H1 (cell line): Measurements from ENCODE around the gene CHTF18. TPM values are rescaled to one million over a fixed set of nuclear protein-coding genes. Genes with fewer than 3 reads are reported as not detected.

Experiments used
- CTCF ChIA-PET: fragments of 300-600 bp; sonication (Branson Sonifier 250); formaldehyde crosslinking; loops from one replicate; lab custom pipeline; 2021; ENCODE audit not compliant: partially characterized antibody; lab: Charles Lee
- POLR2A ChIA-PET: fragments of 300-600 bp; sonication (Branson Sonifier 250); formaldehyde crosslinking; loops from one replicate; lab custom pipeline; 2021; ENCODE audit warnings: inconsistent platforms; ENCODE audit not compliant: partially characterized antibody; lab: Charles Lee
- DNase-seq, 2 experiments: peaks; one replicate each; pipeline versions ENCODE4 v3.0.0 to v3.0.0-alpha.2; 2010 to 2022; ENCODE audit warnings: low spot score in 2 of 2, low read depth in 1 of 2, mixed read lengths in 1 of 2
- FAIRE-seq: peaks from 2 replicates; lab custom pipeline; 2011; peaks lifted over from hg19 to GRCh38; lab: Jason Lieb, UNC
- H2AFZ ChIP-seq: 2 replicates; pipeline ENCODE4 v1.8.1; 2012; ENCODE audit warnings: low read length, inconsistent platforms
- H2AK5ac ChIP-seq: 2 replicates; pipeline ENCODE4 v1.6.1; 2013; ENCODE audit warnings: low read depth, low read length
- H2BK120ac ChIP-seq: replicated peaks from 2 replicates; pipeline ENCODE3; 2013; ENCODE audit warnings: low read depth, low read length, inconsistent platforms
- H2BK12ac ChIP-seq: 2 replicates; pipeline ENCODE4 v1.6.1; 2013; ENCODE audit warnings: low read depth, low read length
- H2BK15ac ChIP-seq: 2 replicates; pipeline ENCODE4 v1.6.1; 2013; ENCODE audit warnings: low read length
- H2BK20ac ChIP-seq: 2 replicates; pipeline ENCODE4 v1.6.1; 2013; ENCODE audit warnings: low read length
- H2BK5ac ChIP-seq: 2 replicates; pipeline ENCODE4 v1.6.1; 2013; ENCODE audit warnings: low read depth, low read length
- H3K14ac ChIP-seq: 2 replicates; pipeline ENCODE4 v1.6.1; 2013; ENCODE audit warnings: inconsistent platforms; ENCODE audit not compliant: insufficient read length
- H3K18ac ChIP-seq: 2 replicates; pipeline ENCODE4 v1.6.1; 2013; ENCODE audit warnings: low read length; ENCODE audit errors: extremely low read depth
- H3K23ac ChIP-seq: 2 replicates; pipeline ENCODE4 v1.6.1; 2013; ENCODE audit warnings: inconsistent platforms; ENCODE audit not compliant: insufficient read length
- H3K23me2 ChIP-seq: 2 replicates; pipeline ENCODE4 v1.6.1; 2013; ENCODE audit warnings: low read depth, low read length
- H3K27ac ChIP-seq: 2 replicates; pipeline ENCODE4 v1.6.1; 2011; ENCODE audit warnings: low read depth, low read length, inconsistent platforms
- H3K27me3 ChIP-seq, 4 experiments: replicated peaks in 1 of 4; 1 replicate in 1 of 4; 2 replicates in 3 of 4; pipeline versions ENCODE4 v1.6.1 to v1.8.1; 2011 to 2013; ENCODE audit warnings: low read length in 3 of 4, mild to moderate bottlenecking in 3 of 4, inconsistent platforms in 2 of 4, mixed read lengths in 2 of 4, moderate library complexity in 1 of 4; ENCODE audit not compliant: control insufficient read depth in 3 of 4, insufficient read depth in 3 of 4; ENCODE audit errors: extremely low read depth in 1 of 4
- H3K36me3 ChIP-seq, 4 experiments: 2 replicates each; pipeline versions ENCODE4 v1.6.1 to v1.8.1; 2011 to 2013; ENCODE audit warnings: mild to moderate bottlenecking in 4 of 4, low read length in 3 of 4, moderate library complexity in 2 of 4, control low read depth in 1 of 4, inconsistent platforms in 1 of 4; ENCODE audit not compliant: insufficient read depth in 4 of 4, control insufficient read depth in 2 of 4
- H3K4ac ChIP-seq: replicated peaks from 2 replicates; pipeline ENCODE3; 2013; ENCODE audit warnings: low read length, low read depth, mixed read lengths, inconsistent platforms; ENCODE audit not compliant: insufficient read length
- H3K4me1 ChIP-seq, 4 experiments: replicated peaks in 1 of 4; 1 replicate in 1 of 4; 2 replicates in 3 of 4; pipeline versions ENCODE4 v1.6.1 to v1.8.1; 2011 to 2013; ENCODE audit warnings: low read length in 3 of 4, inconsistent platforms in 2 of 4, mixed read lengths in 1 of 4; ENCODE audit not compliant: insufficient read depth in 4 of 4, control insufficient read depth in 3 of 4
- H3K4me2 ChIP-seq, 2 experiments: 2 replicates each; pipeline versions ENCODE4 v1.6.1 to v1.8.1; 2011 to 2013; ENCODE audit warnings: low read depth in 2 of 2, low read length in 2 of 2, control low read depth in 1 of 2, inconsistent platforms in 1 of 2, mild to moderate bottlenecking in 1 of 2; ENCODE audit not compliant: insufficient read depth in 1 of 2
- H3K4me3 ChIP-seq, 4 experiments: fragments of 200-600, 300-600 bp in 1 of 4; sonication (generic), shearing (Covaris generic), sonication (Bioruptor Twin) in 1 of 4; 2 replicates each; pipeline versions ENCODE4 v1.5.1 to v1.8.1; 2011 to 2016; ENCODE audit warnings: low read length in 4 of 4, low read depth in 3 of 4, control low read depth in 2 of 4, inconsistent platforms in 2 of 4, mild to moderate bottlenecking in 2 of 4, mixed read lengths in 1 of 4, moderate library complexity in 1 of 4; ENCODE audit not compliant: insufficient read depth in 2 of 4; ENCODE audit errors: extremely low read depth in 1 of 4
- H3K56ac ChIP-seq: replicated peaks from 2 replicates; pipeline ENCODE3; 2013; ENCODE audit warnings: low read depth, mild to moderate bottlenecking, mixed read lengths, low read length, inconsistent platforms; ENCODE audit not compliant: insufficient read length
- H3K79me1 ChIP-seq: 2 replicates; pipeline ENCODE4 v1.6.1; 2013; ENCODE audit warnings: low read depth, low read length, control low read depth
- H3K79me2 ChIP-seq, 2 experiments: 2 replicates each; pipeline versions ENCODE4 v1.6.1 to v1.8.1; 2012 to 2013; ENCODE audit warnings: low read length in 2 of 2, mild to moderate bottlenecking in 2 of 2, inconsistent platforms in 1 of 2; ENCODE audit not compliant: insufficient read depth in 2 of 2, control insufficient read depth in 1 of 2
- H3K9ac ChIP-seq, 4 experiments: replicated peaks in 1 of 4; 1 replicate in 1 of 4; 2 replicates in 3 of 4; pipeline versions ENCODE4 v1.6.1 to v1.8.1; 2011 to 2013; ENCODE audit warnings: low read depth in 3 of 4, low read length in 3 of 4, control low read depth in 2 of 4, mild to moderate bottlenecking in 2 of 4, moderate library complexity in 2 of 4, inconsistent platforms in 1 of 4; ENCODE audit errors: extremely low read depth in 1 of 4
- H3K9me3 ChIP-seq, 2 experiments: 2 replicates each; pipeline versions ENCODE4 v1.6.1 to v1.8.1; 2012 to 2013; ENCODE audit warnings: mild to moderate bottlenecking in 2 of 2, moderate library complexity in 2 of 2, control low read depth in 1 of 2, inconsistent platforms in 1 of 2, low read depth in 1 of 2, low read length in 1 of 2, mixed read lengths in 1 of 2; ENCODE audit not compliant: insufficient read depth in 2 of 2
- H4K20me1 ChIP-seq, 2 experiments: replicated peaks in 1 of 2; 2 replicates each; pipeline versions ENCODE3 to v1.8.1; 2011 to 2013; ENCODE audit warnings: inconsistent platforms in 2 of 2, low read length in 2 of 2, mild to moderate bottlenecking in 1 of 2; ENCODE audit not compliant: insufficient read depth in 2 of 2, control insufficient read depth in 1 of 2
- H4K5ac ChIP-seq: 2 replicates; pipeline ENCODE4 v1.6.1; 2013; ENCODE audit warnings: low read length, low read depth, mixed read lengths, inconsistent platforms; ENCODE audit not compliant: insufficient read length
- H4K8ac ChIP-seq: 2 replicates; pipeline ENCODE4 v1.8.0; 2013; ENCODE audit warnings: mild to moderate bottlenecking, moderate library complexity, low read length, inconsistent platforms; ENCODE audit not compliant: insufficient read depth; ENCODE audit errors: extremely low read depth
- H4K91ac ChIP-seq: replicated peaks from 2 replicates; pipeline ENCODE3; 2013; ENCODE audit warnings: low read length, mixed read lengths, inconsistent platforms; ENCODE audit not compliant: insufficient read length
- SRF ChIP-seq: IDR thresholded peaks from 2 replicates; pipeline ENCODE4 v1.6.1; 2011; ENCODE audit warnings: mild to moderate bottlenecking, low read depth, low read length, moderate library complexity
- WGBS, 2 experiments: shearing (Covaris generic) in 1 of 2; methylation state at CpG; one replicate each; pipeline versions ENCODE4 v1.1.6 to v1.1.7; 2013 to 2015; ENCODE audit warnings: low lambda C conversion rate in 2 of 2, mixed read lengths in 2 of 2, inconsistent platforms in 1 of 2, low coverage in 1 of 2, missing lambda C conversion rate in 1 of 2; ENCODE audit not compliant: insufficient replicate concordance in 2 of 2, insufficient coverage in 1 of 2, insufficient read length in 1 of 2; ENCODE audit errors: extremely low coverage in 1 of 2, missing lambda C conversion rate in 1 of 2; 5-methylcytosine and 5-hydroxymethylcytosine counted together
- polyA plus RNA-seq, 7 experiments: library from polyadenylated mRNA; depleted of rRNA in 3 of 7; stranded (reverse) in 5 of 7; unstranded in 2 of 7; fragments of >200 nt in 5 of 7; fragments of 200-250 nt in 2 of 7; gene quantifications; 1 replicate in 5 of 7; 2 replicates in 1 of 7; 4 replicates in 1 of 7; pipeline versions ENCODE4 v1.2.1 to v1.2.3, GENCODE V29; 2011 to 2013; ENCODE audit warnings: missing spikeins in 2 of 7, mixed read lengths in 2 of 7
- total RNA-seq: library from RNA; stranded (reverse); fragmentation: NEBNext Ultra II Directional; extraction: Animal tissue kit (Norgen Biotek cat#: 25700); gene quantifications from 2 replicates; pipeline ENCODE4 v1.2.1, GENCODE V29; 2021

The CHTF18 gene
- total and polyA plus RNA-seq, 2 of the 8 experiments (the other 6 are each of a cell fraction or from before 2014, with no cell fraction given) = 75.3 to 104 TPM

DNA sequence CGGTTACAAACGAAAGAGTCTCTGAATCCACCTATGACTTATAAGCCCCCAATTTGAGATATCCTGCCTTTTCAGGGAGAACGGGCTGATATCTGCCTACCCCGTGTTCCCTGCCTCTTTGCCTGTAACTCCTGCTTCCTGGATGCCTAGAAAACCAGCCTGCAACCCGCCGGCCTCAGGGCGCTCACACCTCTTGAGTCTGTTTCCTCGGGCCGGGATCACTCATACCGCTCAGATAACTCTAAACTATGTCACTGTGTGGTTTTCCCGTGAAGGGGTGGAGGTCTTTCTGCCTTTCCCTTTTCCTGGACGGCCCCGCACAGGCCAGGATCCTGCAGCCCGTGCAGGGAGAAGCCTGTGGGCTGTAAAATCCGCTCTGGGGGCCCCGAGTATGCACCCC lies 10.6 kb upstream of the CHTF18 start:
- ChIA-PET CTCF (interaction anchor here (1.7 to 13.7 kb wide), 3 partner anchors 35 to 65 kb away, joined by 8 to 424 read pairs (median 144); partner anchors contain the start of genes ANTKMT, CCDC78, CIAO3 and HAGHL), POLR2A (interaction anchor here (0.8 to 2.1 kb wide), 4 partner anchors 18 to 48 kb away, joined by 4 to 7 read pairs (median 4); no protein-coding TSS in a partner anchor)
- Histone ChIP-seq H3K4me3 (no peak overlapping the region), H2BK5ac (no peak overlapping the region), H3K14ac (no peak overlapping the region), H3K4me2 (no peak overlapping the region), H2BK20ac (no peak overlapping the region), H3K4ac (no peak overlapping the region), H3K9me3 (no peaks in the 10 kb centered on the region), H2BK120ac (no peak overlapping the region), H2AK5ac (no peak overlapping the region), H4K20me1 (peaks cover 0 to 4% of the 10 kb centered on the region in 2 experiments), H3K23ac (no peak overlapping the region), H4K91ac (no peak overlapping the region), H3K23me2 (no peaks in the 10 kb centered on the region; the same call in 1 of the 2 replicates), H2BK15ac (no peak overlapping the region), H3K27me3 (peaks cover 0 to 3% (median under 1%) of the 10 kb centered on the region in 4 experiments; a peak in 3 of 7 replicates), H2BK12ac (no peak overlapping the region), H3K18ac (no peak overlapping the region), H2AFZ (no peak overlapping the region), H3K79me1 (no peaks in the 10 kb centered on the region), H3K4me1 (no peaks in the 10 kb centered on the region), H3K9ac (no peak overlapping the region), H4K5ac (no peak overlapping the region), H3K79me2 (no peaks in the 10 kb centered on the region), H4K8ac (no peak overlapping the region), H3K27ac (no peak overlapping the region; the same call in 1 of the 2 replicates), H3K56ac (no peak overlapping the region), H3K36me3 (no peaks in the 10 kb centered on the region)
- no peak for TF ChIP-seq SRF
- DNase-seq = no peak
- FAIRE-seq = no peak
- WGBS, 2 experiments = 88% methylated on average over 16 of the region's 16 CpGs; no CpG with 5 or more reads in 1 of the 2 experiments
